Measurements from ENCODE around the gene COX17.

- TF ChIP-seq CTCF (IDR thresholded peaks at IDR 0.05) (no peak), POLR2A (IDR thresholded peaks at IDR 0.05) (no peak)
These were observed 6.2 kb upstream of the COX17 start for GRCh38 chr3:119683421-119683820.
